Measurements from ENCODE around the gene SAMSN1. TPM values are rescaled to one million over a fixed set of nuclear protein-coding genes. Genes with fewer than 3 reads are reported as not detected.

Gene SAMSN1
- total RNA-seq: 2.0 and 4.9 TPM in 2 replicates

GRCh38 chr21:14545906-14546480 lies at the start of gene SAMSN1:
SAMSN1 (minus strand) TSS chr21:14546315; CDS start chr21:14546261, 54 bp downstream.

Other genes starting within 250 kb of the SAMSN1 start
- gene HSPA13, start 163.2 kb downstream of the SAMSN1 start, total RNA-seq: 49.6 and 50.1 TPM in 2 replicates